Bronchus fibroblast of lung (primary cell): Measurements from ENCODE around the gene KCTD16. TPM values are rescaled to one million over a fixed set of nuclear protein-coding genes. Genes with fewer than 3 reads are reported as not detected.

ENCODE experiments used
- total RNA-seq: library from RNA; depleted of rRNA; stranded (reverse); fragments of >200 nt; gene quantifications from 2 replicates; pipeline ENCODE4 v1.2.3, GENCODE V29; 2015

KCTD16 gene
- 0.15 and 0.17 TPM in 2 replicates for total RNA-seq

GRCh38 chr5:144170276-144171024 lies at the start of gene KCTD16, which contains the start of gene YIPF5:
Gene KCTD16 (plus strand): TSS chr5:144170873.
Gene YIPF5 (minus strand): TSS chr5:144170659. CDS start chr5:144169955, 704 bp downstream.

Other genes with a start within 250 kb of the KCTD16 start
- 76.0 and 92.9 TPM in 2 replicates for gene YIPF5, start 214 bp upstream of the KCTD16 start, total RNA-seq